NCI-H460 (cell line): Measurements from ENCODE around the gene CS. TPM values are rescaled to one million over a fixed set of nuclear protein-coding genes. Genes with fewer than 3 reads are reported as not detected.

ENCODE experiments used
- DNase-seq: peaks from one replicate; pipeline ENCODE4 v3.0.0-alpha.2; 2016; ENCODE audit warnings: low read depth; ENCODE audit errors: extremely low read depth
- total RNA-seq: library from RNA; depleted of rRNA; stranded (reverse); fragments of >200 nt; shearing (Covaris generic); gene quantifications from 2 replicates; pipeline ENCODE4 v1.2.3, GENCODE V29; 2014; rRNA removed

CS gene
- total RNA-seq, 1 experiment from 2014 or later = 153 TPM

DNA sequence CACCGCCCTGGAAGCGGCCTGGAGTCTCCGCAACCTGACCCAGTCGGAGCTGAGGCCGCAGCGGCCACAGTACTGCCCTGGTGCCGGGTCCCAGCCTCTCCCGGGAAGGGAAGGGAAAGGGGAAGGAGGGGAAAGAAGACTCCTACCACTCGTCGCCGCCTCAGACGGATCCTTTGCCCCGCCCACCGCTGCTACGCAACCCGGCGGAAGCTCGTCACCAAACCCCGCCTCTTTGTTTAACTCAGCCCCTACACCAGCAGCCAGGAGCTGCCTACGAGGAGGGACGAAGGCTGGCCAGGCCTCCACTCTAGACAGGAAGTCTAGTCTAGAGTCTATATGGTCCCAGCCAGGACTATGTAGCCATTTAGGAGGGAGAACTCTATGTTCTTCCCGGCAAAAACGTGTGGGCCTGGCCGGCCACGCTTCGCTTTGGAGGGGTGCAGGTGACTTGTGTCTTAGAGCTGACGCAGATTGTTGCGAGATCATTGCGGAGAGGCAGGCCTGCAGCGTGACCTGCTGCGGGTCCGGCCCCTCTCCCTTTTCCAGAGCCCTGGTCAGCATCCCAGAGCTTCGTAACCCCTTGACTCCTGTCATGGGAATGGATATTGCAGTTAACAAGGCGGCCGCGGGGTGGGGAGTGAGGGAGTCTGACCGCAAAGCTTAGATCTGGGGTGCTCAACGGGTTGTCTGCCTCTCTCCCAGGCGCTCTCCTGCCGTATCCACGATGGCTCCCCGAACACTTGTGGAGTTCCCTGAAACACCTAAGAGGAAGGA, 78.2 kb downstream of the CS start, which contains the start of gene RNF41:
RNF41 (minus strand) TSS at position 166 of the 774 bp plus-strand sequence. CDS start 7,875 bp downstream, outside the sequence.
- DNase-seq = peak; percentile 94

Other genes with a start within 250 kb of the CS start
- 0.78 and 1.1 TPM in 2 replicates for gene ERBB3, start 220.2 kb downstream of the CS start, total RNA-seq
- gene PA2G4, start 195.8 kb downstream of the CS start, total RNA-seq = 357 and 358 TPM in 2 replicates
- 5,100 and 5,114 TPM in 2 replicates for gene RPL41, start 183.7 kb downstream of the CS start, total RNA-seq
- gene ZC3H10, start 182.1 kb downstream of the CS start, total RNA-seq = 4.8 and 5.3 TPM in 2 replicates
- gene ESYT1, start 172.1 kb downstream of the CS start, total RNA-seq = 93.2 and 108 TPM in 2 replicates
- gene MYL6B, start 147.7 kb downstream of the CS start, total RNA-seq = 41.4 and 50.0 TPM in 2 replicates
- gene MYL6, start 142.0 kb downstream of the CS start, total RNA-seq = 563 and 566 TPM in 2 replicates
- gene SMARCC2, start 110.8 kb downstream of the CS start, total RNA-seq = 26.2 and 28.9 TPM in 2 replicates
- gene RNF41, start 78.4 kb downstream of the CS start, total RNA-seq = 92.7 and 102 TPM in 2 replicates
- 66.3 and 72.3 TPM in 2 replicates for gene NABP2, start 76.0 kb downstream of the CS start, total RNA-seq
- gene SLC39A5, start 70.3 kb downstream of the CS start, total RNA-seq = 0.84 TPM in 1 of 2 replicates, not detected in the other
- gene ANKRD52, start 41.9 kb downstream of the CS start, total RNA-seq = 29.0 and 32.7 TPM in 2 replicates
- gene COQ10A, start 33.4 kb downstream of the CS start, total RNA-seq = 13.5 and 14.2 TPM in 2 replicates
- 142 and 150 TPM in 2 replicates for gene CNPY2, start 15.7 kb upstream of the CS start, total RNA-seq
- gene PAN2, start 33.7 kb upstream of the CS start, total RNA-seq = 71.1 and 73.6 TPM in 2 replicates
- gene IL23A, start 38.6 kb upstream of the CS start, total RNA-seq = 0.17 TPM in 1 of 2 replicates, not detected in the other
- 20.2 and 20.6 TPM in 2 replicates for gene STAT2, start 59.8 kb upstream of the CS start, total RNA-seq
- not detected in 2 replicates for gene APOF, start 62.5 kb upstream of the CS start, total RNA-seq
- gene TIMELESS, start 149.1 kb upstream of the CS start, total RNA-seq = 8.6 and 17.1 TPM in 2 replicates
- gene MIP, start 154.3 kb upstream of the CS start, total RNA-seq = not detected in 2 replicates
- gene SPRYD4, start 168.2 kb upstream of the CS start, total RNA-seq = 1.8 and 2.5 TPM in 2 replicates
- not detected in 2 replicates for gene GLS2, start 187.8 kb upstream of the CS start, total RNA-seq
- 49.6 and 52.8 TPM in 2 replicates for gene RBMS2, start 221.5 kb upstream of the CS start, total RNA-seq